Body of pancreas (tissue), 4 donors: ENCODE results near the gene TRPM5.

Experiments
- CTCF ChIP-seq, 7 experiments: fragments of 450-650 bp in 4 of 7; fragments of 200-600 bp in 3 of 7; sonication (generic) in 3 of 7; IDR thresholded peaks; one replicate each; pipeline ENCODE4 v1.5.1; 2016 to 2019; ENCODE audit warnings: antibody characterized with exemption in 7 of 7
- POLR2A ChIP-seq, 3 donors: fragments of 450-650 bp; IDR thresholded peaks; one replicate each; pipeline ENCODE4 v1.6.1; 2016; ENCODE audit warnings: antibody characterized with exemption in 3 of 3, mild to moderate bottlenecking in 2 of 3

- TF ChIP-seq POLR2A (IDR thresholded peaks at IDR 0.05) (no peak), CTCF (IDR thresholded peaks at IDR 0.05) (no peak)
Measured at GRCh38 chr11:2452321-2453012, 8.2 kb upstream of the TRPM5 start.
